IPS-18a (cell line): Measurements from ENCODE around the gene TIAL1.
"Not testable (repeated sequence)": the region's sequence is repeated elsewhere in the genome, so short reads cannot be mapped to it uniquely, and the experiment has no call there.

Experiments used
- H3K27ac ChIP-seq: one replicate; pipeline ENCODE4 v1.5.1; 2013; ENCODE audit warnings: low read length
- H3K27me3 ChIP-seq: one replicate; pipeline ENCODE4 v1.6.1; 2013; ENCODE audit warnings: mild to moderate bottlenecking, low read length; ENCODE audit not compliant: control insufficient read depth, insufficient read depth
- H3K36me3 ChIP-seq: one replicate; pipeline ENCODE4 v1.6.1; 2013; ENCODE audit warnings: low read depth, low read length; ENCODE audit not compliant: control insufficient read depth
- H3K4me1 ChIP-seq: one replicate; pipeline ENCODE4 v1.6.1; 2013; ENCODE audit warnings: low read depth, low read length; ENCODE audit not compliant: control insufficient read depth
- H3K4me3 ChIP-seq: one replicate; pipeline ENCODE4 v1.5.1; 2013; ENCODE audit warnings: low read length
- H3K9ac ChIP-seq: one replicate; pipeline ENCODE4 v1.6.1; 2013; ENCODE audit warnings: mild to moderate bottlenecking, low read length, moderate library complexity
- H3K9me3 ChIP-seq: one replicate; pipeline ENCODE4 v1.6.1; 2013; ENCODE audit warnings: low read depth, low read length; ENCODE audit not compliant: control insufficient read depth

The TIAL1 gene

DNA sequence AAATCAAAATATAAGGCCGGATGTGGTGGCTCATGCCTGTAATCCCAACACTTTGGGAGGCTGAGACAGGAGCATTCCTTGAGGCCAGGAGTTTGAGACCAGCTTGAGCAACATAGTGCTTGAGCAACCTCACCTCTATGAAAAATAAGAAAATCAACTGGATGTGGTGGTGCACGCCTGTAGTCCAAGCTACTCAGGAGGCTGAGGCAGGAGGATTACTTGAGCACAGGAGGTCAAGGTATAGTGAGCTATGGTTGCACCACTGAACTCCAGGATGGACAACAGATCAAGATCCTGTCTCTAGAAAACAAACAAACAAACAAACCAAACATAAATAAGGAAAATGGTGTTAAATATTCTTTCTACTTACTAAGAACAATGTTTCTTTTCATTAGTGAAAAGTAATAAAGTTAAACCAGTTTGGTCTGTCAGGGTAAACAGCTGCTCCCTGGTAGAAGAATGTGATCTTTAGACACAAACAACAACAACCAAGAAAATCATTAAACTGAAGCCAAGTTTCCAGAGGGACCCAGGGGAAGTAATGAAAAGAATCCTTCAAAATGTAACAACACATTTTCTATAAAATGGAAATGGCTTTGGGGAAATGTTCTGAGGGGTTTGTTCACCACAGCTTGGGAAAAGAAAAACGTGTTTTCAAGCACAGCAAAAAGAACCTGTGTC, 36.9 kb upstream of the TIAL1 start:
- H3K9me3 ChIP-seq: no peaks in the 10 kb centered on the region
- H3K36me3 ChIP-seq: no peaks in the 10 kb centered on the region
- H3K4me3 ChIP-seq: no peak overlapping the region
- H3K9ac ChIP-seq: no peak overlapping the region
- H3K27me3 ChIP-seq: no peaks in the 10 kb centered on the region
- no peaks in the 10 kb centered on the region for H3K4me1 ChIP-seq
- no peak overlapping the region for H3K27ac ChIP-seq

DNA sequence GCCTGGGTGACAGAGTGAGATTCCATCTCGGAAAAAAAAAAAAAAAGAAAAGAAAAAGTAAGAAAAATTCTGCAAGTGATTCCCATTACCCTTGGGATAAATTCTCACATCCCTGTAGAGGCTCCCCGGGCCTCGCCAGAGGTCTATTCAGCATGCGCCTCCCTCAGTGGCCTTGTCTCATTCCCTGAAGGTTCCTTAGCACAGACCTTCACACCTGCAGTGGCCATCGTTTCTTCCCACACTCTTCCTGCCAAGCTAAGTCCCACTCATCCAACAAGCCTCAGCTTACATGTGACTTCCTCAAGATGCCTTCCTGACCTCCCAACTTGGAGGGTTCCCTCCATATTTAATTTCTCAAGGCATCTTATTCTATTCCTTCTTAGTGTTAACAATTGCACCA, 33.5 kb upstream of the TIAL1 start:
- Histone ChIP-seq H3K4me1 (no peaks in the 10 kb centered on the region), H3K4me3 (no peak overlapping the region), H3K36me3 (no peaks in the 10 kb centered on the region), H3K9me3 (no peaks in the 10 kb centered on the region), H3K9ac (no peak overlapping the region), H3K27ac (no peak overlapping the region), H3K27me3 (no peaks in the 10 kb centered on the region)

DNA sequence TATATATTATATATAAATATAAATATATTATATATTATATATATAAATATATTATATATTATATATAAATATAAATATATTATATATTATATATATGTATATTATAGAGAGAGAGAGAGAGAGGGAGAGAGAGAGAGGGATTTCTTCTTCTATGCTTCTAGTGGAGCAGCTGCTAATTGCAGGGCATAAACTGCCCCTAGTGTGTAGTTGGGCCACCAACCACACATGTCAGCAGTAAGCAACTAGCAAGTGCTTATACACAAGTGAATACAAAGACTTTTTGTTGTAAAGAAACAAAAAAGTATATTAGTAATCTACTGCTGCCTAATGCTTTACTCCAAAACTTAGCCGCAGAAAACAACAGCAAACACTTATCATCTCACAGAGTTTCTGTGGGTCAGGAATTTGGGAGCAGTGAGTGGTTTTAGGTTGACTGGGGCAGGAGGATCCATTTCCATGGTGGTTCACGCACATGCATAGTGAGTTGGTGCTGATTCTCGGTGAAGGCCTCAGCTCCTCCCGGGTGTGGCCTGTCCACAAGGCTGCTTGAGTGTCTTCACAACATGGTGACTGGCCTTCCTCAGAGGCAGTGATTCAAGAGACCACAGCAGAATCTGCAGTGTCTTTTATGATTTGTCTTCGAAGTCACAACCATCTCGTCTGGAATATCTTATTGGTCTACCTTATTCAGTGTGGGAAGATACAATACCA, 29.0 kb upstream of the TIAL1 start:
- Histone ChIP-seq H3K27ac (no peak overlapping the region), H3K27me3 (no peaks in the 10 kb centered on the region), H3K9ac (no peak overlapping the region), H3K4me3 (no peak overlapping the region), H3K4me1 (no peaks in the 10 kb centered on the region), H3K36me3 (no peaks in the 10 kb centered on the region), H3K9me3 (no peaks in the 10 kb centered on the region)

DNA sequence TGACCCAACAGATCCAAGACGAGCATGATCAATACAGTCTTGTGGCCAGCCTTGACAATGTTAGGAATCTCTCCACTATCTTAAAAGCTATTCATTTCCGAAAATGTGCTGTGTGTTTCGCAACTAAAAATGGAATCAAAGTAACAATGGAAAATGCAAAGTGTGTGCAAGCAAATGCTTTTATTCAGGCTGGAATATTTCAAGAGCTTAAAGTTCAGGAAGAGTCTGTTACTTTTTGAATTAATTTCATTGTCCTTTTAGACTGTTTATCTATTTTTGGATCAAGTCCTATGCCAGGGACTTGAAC, 24.3 kb upstream of the TIAL1 start:
- no peaks in the 10 kb centered on the region for H3K36me3 ChIP-seq

DNA sequence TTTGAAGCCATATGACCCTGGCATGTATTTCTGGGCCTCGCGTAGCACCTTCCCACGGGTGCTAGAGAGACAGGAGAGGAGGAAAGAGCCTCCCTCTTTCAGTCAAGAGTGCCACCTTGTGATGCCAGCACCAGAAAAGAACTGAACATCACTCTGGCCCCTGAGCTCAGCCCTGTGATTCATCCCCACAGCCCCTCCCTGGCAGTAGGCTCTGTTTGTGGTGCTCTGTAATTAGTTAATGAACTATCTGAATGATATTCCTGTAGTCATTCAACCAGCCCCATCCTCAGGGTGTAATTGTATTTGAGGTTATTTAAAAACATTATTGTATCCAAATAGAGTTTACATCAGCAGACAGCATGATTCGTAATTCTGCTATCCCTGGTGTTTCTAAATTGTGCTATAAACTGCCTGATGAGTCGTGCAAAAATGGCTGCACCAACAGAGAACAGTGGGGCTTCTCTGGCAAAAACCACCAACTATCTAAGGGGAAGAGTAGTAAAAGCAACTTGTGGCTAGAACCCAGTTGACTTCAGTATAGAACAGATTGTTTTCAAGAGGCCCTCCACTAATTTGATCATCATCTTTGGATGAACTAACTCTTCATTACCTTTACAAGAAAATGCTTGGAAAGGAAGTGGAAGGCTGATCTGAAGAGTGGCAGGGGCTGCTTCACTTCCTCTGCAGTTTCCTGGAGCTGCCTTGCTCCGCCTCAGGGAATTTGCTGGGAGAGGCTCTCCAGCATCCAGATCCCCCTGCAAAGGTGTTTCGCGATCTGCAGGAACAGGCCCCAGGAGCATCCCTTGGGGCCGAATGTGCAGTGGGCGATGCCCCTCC, 23.7 kb upstream of the TIAL1 start:
- Histone ChIP-seq H3K9me3 (no peaks in the 10 kb centered on the region), H3K4me1 (no peaks in the 10 kb centered on the region), H3K36me3 (no peaks in the 10 kb centered on the region), H3K9ac (no peak overlapping the region), H3K27ac (no peak overlapping the region), H3K27me3 (no peaks in the 10 kb centered on the region), H3K4me3 (no peak overlapping the region)

More for the DNA sequence above, 24.3 kb upstream of the TIAL1 start:
- Histone ChIP-seq H3K27ac (no peak overlapping the region), H3K9ac (no peak overlapping the region), H3K4me1 (no peaks in the 10 kb centered on the region), H3K9me3 (no peaks in the 10 kb centered on the region), H3K27me3 (no peaks in the 10 kb centered on the region), H3K4me3 (no peak overlapping the region)

DNA sequence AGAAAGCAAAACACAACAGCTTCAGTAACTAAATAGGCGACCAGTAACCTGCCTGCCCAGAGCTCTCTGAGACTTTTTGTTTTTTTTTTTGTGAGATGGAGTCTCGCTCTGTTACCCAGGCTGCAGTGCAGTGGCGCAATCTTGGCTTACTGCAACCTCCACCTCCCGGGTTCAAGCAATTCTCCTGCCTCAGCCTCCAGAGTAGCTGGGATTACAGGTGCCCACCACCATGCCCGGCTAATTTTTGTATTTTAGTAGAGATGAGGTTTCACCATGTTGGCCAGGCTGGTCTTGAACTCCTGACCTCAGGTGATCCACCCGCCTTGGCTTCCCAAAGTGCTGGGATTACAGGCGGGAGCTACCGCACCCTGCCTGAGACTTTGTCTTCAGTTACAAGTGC, 23.0 kb upstream of the TIAL1 start:
- not testable (repeated sequence) for H3K27me3 ChIP-seq, H3K4me1 ChIP-seq, H3K36me3 ChIP-seq, H3K9me3 ChIP-seq, H3K27ac ChIP-seq, H3K9ac ChIP-seq, H3K4me3 ChIP-seq

DNA sequence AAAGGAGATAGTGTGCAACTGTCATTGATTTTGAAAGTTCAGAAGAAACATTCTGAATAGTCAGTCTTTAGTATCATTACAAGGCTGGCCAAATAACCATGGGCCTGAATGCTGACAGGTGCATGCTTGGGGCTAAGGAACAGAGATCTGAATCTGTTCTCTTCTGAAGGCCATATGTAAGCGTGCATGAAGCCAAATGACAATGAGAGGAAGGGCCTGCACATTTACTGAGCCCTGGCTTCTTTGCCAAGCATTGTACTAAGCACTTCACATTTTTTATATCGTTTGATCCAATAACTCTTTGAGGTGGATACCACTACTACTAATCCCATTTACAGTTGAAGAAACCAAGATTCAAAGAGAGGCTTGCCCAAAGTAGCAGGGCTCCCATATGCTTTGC, 22.5 kb upstream of the TIAL1 start:
- Histone ChIP-seq H3K27ac (no peak overlapping the region), H3K9me3 (no peaks in the 10 kb centered on the region), H3K4me1 (no peaks in the 10 kb centered on the region), H3K27me3 (no peaks in the 10 kb centered on the region), H3K4me3 (no peak overlapping the region), H3K36me3 (no peaks in the 10 kb centered on the region), H3K9ac (no peak overlapping the region)

DNA sequence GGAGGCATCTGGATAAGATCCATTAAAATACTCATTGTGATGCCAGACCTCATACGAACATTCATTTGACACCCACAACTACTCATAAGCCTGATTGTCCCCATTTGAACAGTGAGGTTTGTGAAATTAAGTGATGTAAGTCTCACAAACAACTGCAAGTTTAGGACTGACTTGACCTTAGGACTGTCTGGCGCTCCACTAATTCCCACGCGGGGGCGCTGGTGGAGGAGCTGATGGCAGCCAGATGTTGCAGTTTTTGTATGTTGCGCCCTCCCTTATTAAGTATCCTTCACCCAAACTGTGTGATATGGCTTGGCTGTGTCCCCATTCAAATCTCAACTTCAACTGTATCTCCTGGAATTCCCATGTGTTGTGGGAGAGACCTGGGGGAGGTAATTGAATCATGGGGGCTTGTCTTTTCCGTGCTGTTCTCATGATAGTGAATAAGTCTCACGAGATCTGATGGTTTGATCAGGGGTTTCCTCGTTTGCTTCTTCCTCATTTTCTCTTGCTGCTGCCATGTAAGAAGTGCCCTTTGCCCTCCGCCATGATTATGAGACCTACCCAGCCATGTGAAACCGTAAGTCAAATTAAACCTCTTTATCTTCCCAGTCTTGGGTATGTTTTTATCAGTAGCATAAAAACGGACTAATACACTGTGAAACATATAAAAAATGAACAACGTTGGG, 20.3 kb upstream of the TIAL1 start:
- H3K4me3 ChIP-seq: no peak overlapping the region
- no peaks in the 10 kb centered on the region for H3K27me3 ChIP-seq
- H3K9me3 ChIP-seq: no peaks in the 10 kb centered on the region
- no peaks in the 10 kb centered on the region for H3K4me1 ChIP-seq
- H3K27ac ChIP-seq: no peak overlapping the region
- H3K9ac ChIP-seq: no peak overlapping the region
- no peaks in the 10 kb centered on the region for H3K36me3 ChIP-seq

DNA sequence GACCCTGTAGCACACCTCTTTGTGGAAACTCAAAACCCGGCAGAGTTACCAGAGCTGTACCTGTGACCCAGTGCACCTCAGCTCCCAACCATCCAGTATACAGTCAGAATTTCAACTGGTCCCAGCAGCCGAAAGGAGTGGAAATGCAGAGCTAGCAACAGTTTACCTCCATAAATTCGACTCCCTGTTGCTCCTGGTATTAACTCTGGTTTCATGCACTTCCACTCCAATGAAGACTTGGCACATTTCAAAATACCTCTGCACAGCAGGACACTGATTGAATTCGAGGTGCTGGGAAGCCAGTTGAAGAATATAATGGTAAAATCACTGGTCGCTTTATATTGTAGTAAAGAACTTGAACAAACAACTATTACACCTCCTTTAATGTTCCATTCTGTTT, 17.9 kb upstream of the TIAL1 start:
- H3K9ac ChIP-seq: no peak overlapping the region
- H3K4me3 ChIP-seq: no peak overlapping the region
- no peak overlapping the region for H3K27ac ChIP-seq
- no peaks in the 10 kb centered on the region for H3K36me3 ChIP-seq
- H3K27me3 ChIP-seq: no peaks in the 10 kb centered on the region
- no peaks in the 10 kb centered on the region for H3K4me1 ChIP-seq
- no peaks in the 10 kb centered on the region for H3K9me3 ChIP-seq

DNA sequence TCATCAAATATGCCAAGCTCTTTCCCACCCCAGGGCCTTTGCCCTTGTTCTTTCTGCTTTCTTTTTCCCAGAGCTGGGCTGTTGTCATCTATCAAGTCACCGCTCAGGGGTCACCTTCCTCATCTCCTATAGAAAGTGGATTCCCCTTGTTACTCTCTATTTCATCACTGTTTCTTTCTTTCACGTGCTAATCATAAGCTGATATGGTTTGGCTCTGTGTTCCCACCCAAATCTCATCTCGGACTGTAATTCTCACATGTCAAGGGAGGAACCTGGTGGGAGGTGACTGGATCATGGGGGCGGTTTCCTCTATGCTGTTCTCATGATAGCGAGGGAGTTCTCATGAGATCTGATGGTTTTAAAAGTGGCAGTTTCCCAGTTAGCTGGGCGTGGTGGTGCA, 17.0 kb upstream of the TIAL1 start:
- Histone ChIP-seq H3K27me3 (peaks cover 3% of the 10 kb centered on the region), H3K9me3 (no peaks in the 10 kb centered on the region), H3K36me3 (no peaks in the 10 kb centered on the region), H3K4me1 (no peaks in the 10 kb centered on the region), H3K9ac (no peak overlapping the region), H3K4me3 (no peak overlapping the region), H3K27ac (no peak overlapping the region)

DNA sequence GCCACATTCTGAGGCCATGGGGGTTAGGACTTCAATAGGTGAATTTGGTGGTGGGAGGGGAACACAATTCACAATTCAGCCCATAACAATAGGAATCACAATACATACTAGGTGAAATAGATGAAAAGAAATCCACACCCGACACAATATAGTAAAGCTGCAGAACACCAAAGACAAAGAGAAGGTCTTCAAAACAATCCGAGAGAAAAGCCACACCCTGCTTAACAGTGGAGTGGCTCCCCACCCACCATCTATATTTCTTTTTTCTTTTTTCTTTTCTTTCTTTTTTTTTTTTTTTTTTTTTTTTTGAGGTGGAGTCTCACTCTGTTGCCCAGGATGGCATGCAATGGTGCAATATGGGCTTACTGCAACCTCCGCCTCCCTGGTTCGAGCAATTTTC, 14.7 kb upstream of the TIAL1 start:
- H3K4me3 ChIP-seq: no peak overlapping the region
- H3K4me1 ChIP-seq: no peaks in the 10 kb centered on the region
- H3K27me3 ChIP-seq: peaks cover 6% of the 10 kb centered on the region
- H3K27ac ChIP-seq: no peak overlapping the region
- no peaks in the 10 kb centered on the region for H3K9me3 ChIP-seq
- no peaks in the 10 kb centered on the region for H3K36me3 ChIP-seq
- H3K9ac ChIP-seq: no peak overlapping the region
